Measurements from ENCODE around the gene SLC4A4.

DNA sequence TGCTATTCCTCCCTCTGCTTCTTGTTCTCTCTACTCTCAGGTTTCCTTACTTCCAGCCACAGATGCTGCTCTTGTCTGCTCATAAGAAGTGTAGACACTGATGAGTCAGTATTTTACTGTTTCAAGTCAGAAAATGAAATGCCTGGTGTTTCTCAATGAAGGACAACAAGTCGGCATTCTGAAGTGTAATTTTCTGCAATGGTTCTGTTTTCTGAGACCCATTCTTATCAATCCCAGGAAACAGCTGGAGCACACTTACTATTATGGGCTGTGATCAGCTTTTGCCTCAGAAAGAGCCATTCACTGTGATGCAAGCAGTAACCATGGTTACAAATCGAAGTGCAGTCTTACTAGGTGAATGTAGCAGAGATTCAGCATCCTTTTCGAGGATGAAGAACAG lies 42.0 kb downstream of the SLC4A4 start:
- TF ChIP-seq POLR2A (IDR thresholded peaks at IDR 0.05) (no peak), POLR2AphosphoS5 (IDR thresholded peaks at IDR 0.05; ENCODE audit: insufficient read depth in 1 of 2, low read depth in 1 of 2) (no peak)
- TF ChIP-seq, protein P1, sequence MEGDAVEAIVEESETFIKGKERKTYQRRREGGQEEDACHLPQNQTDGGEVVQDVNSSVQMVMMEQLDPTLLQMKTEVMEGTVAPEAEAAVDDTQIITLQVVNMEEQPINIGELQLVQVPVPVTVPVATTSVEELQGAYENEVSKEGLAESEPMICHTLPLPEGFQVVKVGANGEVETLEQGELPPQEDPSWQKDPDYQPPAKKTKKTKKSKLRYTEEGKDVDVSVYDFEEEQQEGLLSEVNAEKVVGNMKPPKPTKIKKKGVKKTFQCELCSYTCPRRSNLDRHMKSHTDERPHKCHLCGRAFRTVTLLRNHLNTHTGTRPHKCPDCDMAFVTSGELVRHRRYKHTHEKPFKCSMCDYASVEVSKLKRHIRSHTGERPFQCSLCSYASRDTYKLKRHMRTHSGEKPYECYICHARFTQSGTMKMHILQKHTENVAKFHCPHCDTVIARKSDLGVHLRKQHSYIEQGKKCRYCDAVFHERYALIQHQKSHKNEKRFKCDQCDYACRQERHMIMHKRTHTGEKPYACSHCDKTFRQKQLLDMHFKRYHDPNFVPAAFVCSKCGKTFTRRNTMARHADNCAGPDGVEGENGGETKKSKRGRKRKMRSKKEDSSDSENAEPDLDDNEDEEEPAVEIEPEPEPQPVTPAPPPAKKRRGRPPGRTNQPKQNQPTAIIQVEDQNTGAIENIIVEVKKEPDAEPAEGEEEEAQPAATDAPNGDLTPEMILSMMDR (IDR thresholded peaks at IDR 0.05), result no peak

All from vagina (tissue), 2 donors.